PC-9 (cell line): ENCODE measurements around the gene STX1A. TPM values are rescaled to one million over a fixed set of nuclear protein-coding genes. Genes with fewer than 3 reads are reported as not detected.

Experiments used
- BruUV-seq: library from RNA; stranded (reverse); fragments of 400-500 nt; replicated peaks from 2 replicates; lab custom pipeline; 2021; lab: Mats Ljungman, UMichigan
- CTCF ChIA-PET: fragments of 300-600 bp; sonication (Branson Sonifier 250); formaldehyde crosslinking; loops from one replicate; lab custom pipeline; 2022; ENCODE audit warnings: antibody characterized with exemption; lab: Charles Lee
- POLR2A ChIA-PET: fragments of 300-600 bp; sonication (Branson Sonifier 250); formaldehyde crosslinking; loops from one replicate; lab custom pipeline; 2022; ENCODE audit warnings: antibody characterized with exemption; ENCODE audit not compliant: unreplicated experiment; lab: Charles Lee
- DNase-seq, 2 experiments: peaks; one replicate each; pipeline versions ENCODE4 v3.0.0 to v3.0.0-alpha.2; 2015 to 2022; ENCODE audit warnings: mixed read lengths in 1 of 2
- H2AFZ ChIP-seq: fragments of 200-600 bp; sonication (generic); 2 replicates; pipeline ENCODE4 v1.8.1; 2017; ENCODE audit warnings: antibody characterized with exemption
- H3F3A ChIP-seq: fragments of 200-600 bp; sonication (generic); 2 replicates; pipeline ENCODE4 v1.8.1; 2017; ENCODE audit warnings: antibody characterized with exemption, mild to moderate bottlenecking, low read depth; ENCODE audit not compliant: insufficient read depth
- H3K27ac ChIP-seq: fragments of 200-600 bp; sonication (generic); 2 replicates; pipeline ENCODE4 v1.6.1; 2016; ENCODE audit warnings: mixed run types
- H3K27me3 ChIP-seq: fragments of 200-600 bp; sonication (generic); 2 replicates; pipeline ENCODE4 v1.6.1; 2016; ENCODE audit warnings: low read depth, mixed run types; ENCODE audit not compliant: insufficient read depth
- H3K36me3 ChIP-seq: fragments of 200-600 bp; sonication (generic); 2 replicates; pipeline ENCODE4 v1.6.1; 2016; ENCODE audit warnings: low read depth, mixed run types
- H3K4me1 ChIP-seq: fragments of 200-600 bp; sonication (generic); replicated peaks from 2 replicates; pipeline ENCODE4 v1.6.1; 2016; ENCODE audit warnings: mixed run types; ENCODE audit not compliant: insufficient read depth
- H3K4me2 ChIP-seq: fragments of 200-600 bp; sonication (generic); 2 replicates; pipeline ENCODE4 v1.6.1; 2017; ENCODE audit warnings: mixed run types
- H3K4me3 ChIP-seq: fragments of 200-600 bp; sonication (generic); 2 replicates; pipeline ENCODE4 v1.6.1; 2016; ENCODE audit warnings: mixed run types
- H3K79me2 ChIP-seq: fragments of 200-600 bp; sonication (generic); 2 replicates; pipeline ENCODE4 v1.6.1; 2017; ENCODE audit warnings: low read depth, mixed run types
- H3K9me2 ChIP-seq: fragments of 200-600 bp; sonication (generic); 2 replicates; pipeline ENCODE4 v1.8.1; 2017; ENCODE audit warnings: mild to moderate bottlenecking; ENCODE audit not compliant: insufficient read depth
- H3K9me3 ChIP-seq: fragments of 200-600 bp; sonication (generic); 2 replicates; pipeline ENCODE4 v1.8.1; 2016; ENCODE audit warnings: low read depth; ENCODE audit not compliant: insufficient read depth
- H4K20me1 ChIP-seq: fragments of 200-600 bp; sonication (generic); 2 replicates; pipeline ENCODE4 v1.8.1; 2017; ENCODE audit not compliant: insufficient read depth
- CTCF ChIP-seq: fragments of 200-600 bp; sonication (generic); conservative IDR thresholded peaks from 2 replicates; pipeline ENCODE4 v1.6.1; 2017; ENCODE audit warnings: mixed run types, antibody characterized with exemption, mild to moderate bottlenecking, moderate library complexity
- EZH2 ChIP-seq: fragments of 200-600 bp; sonication (generic); IDR thresholded peaks from 2 replicates; pipeline ENCODE4 v1.8.0; 2017; ENCODE audit warnings: antibody characterized with exemption, low read depth
- intact Hi-C: fragments of 100-400 bp; cut with micrococcal nuclease; formaldehyde crosslinking; loops from one replicate; pipeline ENCODE4 v1.10.0; 2022; ENCODE audit not compliant: unreplicated experiment
- total RNA-seq: library from RNA; stranded (reverse); gene quantifications from 2 replicates; pipeline ENCODE4 v1.2.3, GENCODE V29; 2021

Gene STX1A
- total RNA-seq, 1 experiment from 2014 or later = 39.1 TPM

- Histone ChIP-seq H2AFZ (no peak overlapping the region), H4K20me1 (peaks cover 16% of the 10 kb centered on the region; the same call in 1 of the 2 replicates), H3K4me1 (peaks cover 34% of the 10 kb centered on the region), H3K4me2 (peak overlapping the region; percentile 76; the same call in 1 of the 2 replicates), H3K36me3 (peaks cover 27% of the 10 kb centered on the region; the same call in 1 of the 2 replicates), H3K4me3 (no peak overlapping the region), H3K9me3 (no peaks in the 10 kb centered on the region), H3K9me2 (no peaks in the 10 kb centered on the region), H3K27ac (peak overlapping the region; percentile 85), H3K79me2 (peaks cover 21% of the 10 kb centered on the region), H3F3A (peaks cover 78% of the 10 kb centered on the region), H3K27me3 (no peaks in the 10 kb centered on the region)
- POLR2A ChIA-PET = interaction anchor here (0.5 to 0.6 kb wide), 5 partner anchors 13 to 127 kb away, joined by 3 to 17 read pairs (median 4); partner anchors contain the start of gene TBL2
- TF ChIP-seq EZH2 (no peak), CTCF (no peak)
- CTCF ChIA-PET = interaction anchor here (0.6 to 0.8 kb wide), 3 partner anchors 15 to 242 kb away, joined by 3 to 33 read pairs (median 3); no protein-coding TSS in a partner anchor
- DNase-seq = peak; percentile 46 to 91
- intact Hi-C loops = no loop called here
- BruUV-seq = no TSS peak
These were observed 14.6 kb downstream of the STX1A start for GRCh38 chr7:73704640-73705550.

GRCh38 chr7:73703757-73704639 is 15.5 kb downstream of the STX1A start:
- H3K9me2 ChIP-seq = no peaks in the 10 kb centered on the region
- H3K27ac ChIP-seq = no peak overlapping the region
- H3K36me3 ChIP-seq = peaks cover 27% of the 10 kb centered on the region; the same call in 1 of the 2 replicates
- TF ChIP-seq EZH2 (no peak), CTCF (no peak)
- no peaks in the 10 kb centered on the region for H3K9me3 ChIP-seq
- peaks cover 80% of the 10 kb centered on the region for H3F3A ChIP-seq
- intact Hi-C loops = no loop called here
- DNase-seq = peak in 1 of 2 experiments; percentile 15
- H3K27me3 ChIP-seq = no peaks in the 10 kb centered on the region
- peaks cover 12% of the 10 kb centered on the region for H3K79me2 ChIP-seq
- POLR2A ChIA-PET = interaction anchor here (0.5 to 0.6 kb wide), 2 partner anchors 21 to 59 kb away, joined by 3 to 4 read pairs; no protein-coding TSS in a partner anchor
- H3K4me1 ChIP-seq = peaks cover 34% of the 10 kb centered on the region
- BruUV-seq = no TSS peak
- no peak overlapping the region for H3K4me3 ChIP-seq
- no peak overlapping the region for H2AFZ ChIP-seq
- 0 out of 2 replicates have a peak, but pooled peaks cover 18% of the 10 kb centered on the region for H4K20me1 ChIP-seq
- CTCF ChIA-PET = no interaction called here
- no peak overlapping the region for H3K4me2 ChIP-seq

- Histone ChIP-seq H3K4me2 (no peak overlapping the region), H3K9me2 (no peaks in the 10 kb centered on the region), H3K9me3 (no peaks in the 10 kb centered on the region), H4K20me1 (0 out of 2 replicates have a peak, but pooled peaks cover 14% of the 10 kb centered on the region), H3K27ac (no peak overlapping the region), H3K4me3 (no peak overlapping the region), H2AFZ (no peak overlapping the region), H3K4me1 (peaks cover 30% of the 10 kb centered on the region), H3K27me3 (no peaks in the 10 kb centered on the region), H3F3A (peaks cover 80% of the 10 kb centered on the region), H3K79me2 (peaks cover 8% of the 10 kb centered on the region), H3K36me3 (peaks cover 23% of the 10 kb centered on the region; the same call in 1 of the 2 replicates)
- intact Hi-C loops = no loop called here
- no peak for TF ChIP-seq CTCF
- TF ChIP-seq EZH2 = no peak
- ChIA-PET CTCF (no interaction called here), POLR2A (interaction anchor here (0.9 kb wide), 1 partner anchor 152 kb away, joined by 6 read pairs; no protein-coding TSS in a partner anchor)
- DNase-seq = no peak
- no TSS peak for BruUV-seq
These were observed 16.2 kb downstream of the STX1A start for GRCh38 chr7:73703225-73703624.
